ENCODE measurements around the gene CSNK2B.

CSNK2B gene

DNA sequence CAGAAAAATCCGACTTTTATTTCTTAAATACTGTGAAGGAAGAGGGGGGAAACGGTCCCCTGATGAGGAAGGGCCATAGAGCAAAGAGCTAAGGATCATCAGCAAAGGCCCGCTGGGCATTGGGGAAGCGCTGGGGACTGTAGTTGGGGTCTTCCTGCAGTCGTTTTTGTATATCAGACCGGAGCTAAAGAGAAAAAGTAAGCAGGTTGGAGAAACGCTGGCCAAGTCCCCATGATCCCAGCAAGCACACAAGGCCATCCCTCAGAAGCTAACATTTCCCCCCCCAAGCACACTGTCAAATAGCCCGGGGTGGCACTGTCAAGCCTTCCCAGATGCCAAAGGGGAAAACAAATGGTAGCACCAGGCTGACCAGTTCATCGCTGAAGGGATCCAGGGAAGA lies 26.8 kb upstream of the CSNK2B start:
- no peaks in the 10 kb centered on the region for H3K27me3 ChIP-seq (ENCODE audit: control insufficient read depth in 1 of 2, insufficient read depth in 1 of 2, low read length in 2 of 2)
- no peak overlapping the region for H3K27ac ChIP-seq (ENCODE audit: low read length, poor library complexity, severe bottlenecking)
- WGBS = 93% methylated on average over 9 of the region's 9 CpGs
- H3K4ac ChIP-seq (ENCODE audit: low read depth in 1 of 2, low read length in 2 of 2) = no peak overlapping the region
- peak overlapping the region; percentile 62 for H3K9ac ChIP-seq (ENCODE audit: low read length)
- H3K14ac ChIP-seq (ENCODE audit: low read length in 2 of 2) = no peak overlapping the region
- no peak overlapping the region for H2BK120ac ChIP-seq (ENCODE audit: low read depth, low read length)
- H3K36me3 ChIP-seq (ENCODE audit: control insufficient read depth in 1 of 2, insufficient read depth in 2 of 2, low read depth in 1 of 2, low read length in 2 of 2) = peaks cover 87 to 94% of the 10 kb centered on the region in 2 experiments
- H3K79me1 ChIP-seq (replicated peaks; ENCODE audit: low read length, poor library complexity, severe bottlenecking) = peaks cover 23% of the 10 kb centered on the region
- no peak overlapping the region for H3K23ac ChIP-seq (ENCODE audit: low read length in 2 of 2)
- H2BK12ac ChIP-seq (ENCODE audit: low read length in 2 of 2) = no peak overlapping the region
- no peak overlapping the region for H3K18ac ChIP-seq (ENCODE audit: low read depth in 1 of 2, low read length in 2 of 2)
- peaks cover 3% of the 10 kb centered on the region for H3K4me1 ChIP-seq (ENCODE audit: control insufficient read depth, insufficient read depth, low read depth, low read length)
- H2BK15ac ChIP-seq (ENCODE audit: low read depth, poor library complexity, severe bottlenecking) = no peak overlapping the region
- no peaks in the 10 kb centered on the region for H3K9me3 ChIP-seq (ENCODE audit: control insufficient read depth, low read length)
- no peak overlapping the region for H3K4me3 ChIP-seq (ENCODE audit: insufficient read depth in 1 of 2, low read depth in 1 of 2, low read length in 2 of 2)
- H4K91ac ChIP-seq (ENCODE audit: low read length) = no peak overlapping the region
- H4K8ac ChIP-seq (ENCODE audit: low read length) = no peak overlapping the region
- no peak for DNase-seq
- H3K4me2 ChIP-seq (ENCODE audit: low read length, poor library complexity, severe bottlenecking) = no peak overlapping the region
- no peak overlapping the region for H2AK5ac ChIP-seq (ENCODE audit: low read length, severe bottlenecking)
- H2AFZ ChIP-seq (ENCODE audit: low read depth, low read length) = no peak overlapping the region
- no peak overlapping the region for H2BK5ac ChIP-seq (ENCODE audit: low read depth, low read length, poor library complexity, severe bottlenecking)

DNA sequence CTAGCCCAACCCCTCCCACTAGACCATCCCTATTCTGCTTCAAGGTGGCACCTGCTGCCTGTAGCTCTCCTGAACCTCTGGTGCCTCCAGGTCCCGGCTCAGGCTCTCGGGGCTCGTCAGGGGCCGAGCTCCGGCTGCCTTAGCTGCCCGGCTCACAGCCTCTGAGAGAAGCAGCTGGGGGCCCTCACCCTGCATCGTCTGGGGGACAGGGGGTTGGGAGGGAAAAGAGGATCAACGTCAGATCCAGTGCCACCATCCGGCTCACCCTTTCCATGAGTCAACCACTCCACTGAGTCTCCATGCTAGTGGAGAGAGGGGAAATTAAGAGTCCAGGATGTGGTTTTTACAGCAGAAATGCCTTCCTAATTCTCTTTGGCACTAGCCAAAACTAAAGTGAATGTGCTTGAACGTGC lies 26.4 kb upstream of the CSNK2B start:
- 91% methylated on average over 8 of the region's 10 CpGs for whole genome bisulfite sequencing
- H3K27ac ChIP-seq (ENCODE audit: low read length, poor library complexity, severe bottlenecking) = no peak overlapping the region

GRCh38 chr6:31640612-31641011 lies 25.3 kb upstream of the CSNK2B start:
- H3K4me2 ChIP-seq (ENCODE audit: low read length, poor library complexity, severe bottlenecking) = no peak overlapping the region
- no peak overlapping the region for H2BK12ac ChIP-seq (ENCODE audit: low read length in 2 of 2)
- DNase-seq = no peak
- peaks cover 27% of the 10 kb centered on the region for H3K79me1 ChIP-seq (replicated peaks; ENCODE audit: low read length, poor library complexity, severe bottlenecking)
- no peak overlapping the region for H3K4me3 ChIP-seq (ENCODE audit: insufficient read depth in 1 of 2, low read depth in 1 of 2, low read length in 2 of 2)
- no peak overlapping the region for H3K27ac ChIP-seq (ENCODE audit: low read length, poor library complexity, severe bottlenecking)
- H3K23ac ChIP-seq (ENCODE audit: low read length in 2 of 2) = no peak overlapping the region
- peaks cover 85 to 94% of the 10 kb centered on the region in 2 experiments for H3K36me3 ChIP-seq (ENCODE audit: control insufficient read depth in 1 of 2, insufficient read depth in 2 of 2, low read depth in 1 of 2, low read length in 2 of 2)
- H2AFZ ChIP-seq (ENCODE audit: low read depth, low read length) = no peak overlapping the region
- no peak overlapping the region for H2BK15ac ChIP-seq (ENCODE audit: low read depth, poor library complexity, severe bottlenecking)
- no peak overlapping the region for H3K18ac ChIP-seq (ENCODE audit: low read depth in 1 of 2, low read length in 2 of 2)
- H3K9me3 ChIP-seq (ENCODE audit: control insufficient read depth, low read length) = no peaks in the 10 kb centered on the region
- H3K9ac ChIP-seq (ENCODE audit: low read length) = no peak overlapping the region
- WGBS = 93% methylated on average over 3 of the region's 6 CpGs
- H4K8ac ChIP-seq (ENCODE audit: low read length) = no peak overlapping the region
- no peak overlapping the region for H3K14ac ChIP-seq (ENCODE audit: low read length in 2 of 2)
- H2BK120ac ChIP-seq (ENCODE audit: low read depth, low read length) = no peak overlapping the region
- no peaks in the 10 kb centered on the region for H3K27me3 ChIP-seq (ENCODE audit: control insufficient read depth in 1 of 2, insufficient read depth in 1 of 2, low read length in 2 of 2)
- no peak overlapping the region for H4K91ac ChIP-seq (ENCODE audit: low read length)
- no peak overlapping the region for H2AK5ac ChIP-seq (ENCODE audit: low read length, severe bottlenecking)
- no peak overlapping the region for H3K4ac ChIP-seq (ENCODE audit: low read depth in 1 of 2, low read length in 2 of 2)
- peaks cover 3% of the 10 kb centered on the region for H3K4me1 ChIP-seq (ENCODE audit: control insufficient read depth, insufficient read depth, low read depth, low read length)
- H2BK5ac ChIP-seq (ENCODE audit: low read depth, low read length, poor library complexity, severe bottlenecking) = no peak overlapping the region

More for the DNA sequence above, 26.4 kb upstream of the CSNK2B start:
- no peak overlapping the region for H2BK15ac ChIP-seq (ENCODE audit: low read depth, poor library complexity, severe bottlenecking)
- H3K9me3 ChIP-seq (ENCODE audit: control insufficient read depth, low read length) = no peaks in the 10 kb centered on the region
- H4K91ac ChIP-seq (ENCODE audit: low read length) = no peak overlapping the region
- peak; percentile 58 for DNase-seq
- H3K9ac ChIP-seq (ENCODE audit: low read length) = peak overlapping the region; percentile 62
- H3K4me1 ChIP-seq (ENCODE audit: control insufficient read depth, insufficient read depth, low read depth, low read length) = peaks cover 3% of the 10 kb centered on the region
- H2AK5ac ChIP-seq (ENCODE audit: low read length, severe bottlenecking) = no peak overlapping the region
- peaks cover 87 to 94% of the 10 kb centered on the region in 2 experiments for H3K36me3 ChIP-seq (ENCODE audit: control insufficient read depth in 1 of 2, insufficient read depth in 2 of 2, low read depth in 1 of 2, low read length in 2 of 2)
- H3K14ac ChIP-seq (ENCODE audit: low read length in 2 of 2) = no peak overlapping the region
- H3K27me3 ChIP-seq (ENCODE audit: control insufficient read depth in 1 of 2, insufficient read depth in 1 of 2, low read length in 2 of 2) = no peaks in the 10 kb centered on the region
- peaks cover 24% of the 10 kb centered on the region for H3K79me1 ChIP-seq (replicated peaks; ENCODE audit: low read length, poor library complexity, severe bottlenecking)
- H3K4ac ChIP-seq (ENCODE audit: low read depth in 1 of 2, low read length in 2 of 2) = no peak overlapping the region
- H3K18ac ChIP-seq (ENCODE audit: low read depth in 1 of 2, low read length in 2 of 2) = no peak overlapping the region
- no peak overlapping the region for H2BK120ac ChIP-seq (ENCODE audit: low read depth, low read length)
- H3K4me3 ChIP-seq (ENCODE audit: insufficient read depth in 1 of 2, low read depth in 1 of 2, low read length in 2 of 2) = no peak overlapping the region
- no peak overlapping the region for H2BK12ac ChIP-seq (ENCODE audit: low read length in 2 of 2)
- no peak overlapping the region for H3K4me2 ChIP-seq (ENCODE audit: low read length, poor library complexity, severe bottlenecking)
- H2AFZ ChIP-seq (ENCODE audit: low read depth, low read length) = no peak overlapping the region
- H4K8ac ChIP-seq (ENCODE audit: low read length) = no peak overlapping the region
- H3K23ac ChIP-seq (ENCODE audit: low read length in 2 of 2) = no peak overlapping the region
- no peak overlapping the region for H2BK5ac ChIP-seq (ENCODE audit: low read depth, low read length, poor library complexity, severe bottlenecking)

DNA sequence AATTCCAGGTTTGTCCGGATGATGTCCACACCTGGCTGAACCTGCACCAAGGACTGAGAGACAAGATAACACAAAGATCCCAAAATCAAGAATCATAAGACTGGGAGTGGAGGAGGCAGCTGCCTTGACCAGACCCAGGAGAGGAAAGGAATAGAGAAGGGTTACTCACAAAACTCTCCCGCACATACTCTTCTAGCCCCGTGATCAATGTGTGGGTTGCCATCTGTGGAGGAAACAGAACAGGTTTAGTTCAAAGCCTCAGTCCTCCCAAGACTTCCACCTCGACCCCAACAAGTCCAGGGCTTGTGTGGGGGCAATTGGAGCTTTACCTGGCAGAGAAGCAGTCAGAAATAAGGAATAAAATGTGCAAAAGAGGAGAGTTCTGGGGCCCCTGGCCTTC lies 24.5 kb upstream of the CSNK2B start:
- peaks cover 3% of the 10 kb centered on the region for H3K4me1 ChIP-seq (ENCODE audit: control insufficient read depth, insufficient read depth, low read depth, low read length)
- no peak overlapping the region for H3K4ac ChIP-seq (ENCODE audit: low read depth in 1 of 2, low read length in 2 of 2)
- H2BK12ac ChIP-seq (ENCODE audit: low read length in 2 of 2) = no peak overlapping the region
- no peak overlapping the region for H3K14ac ChIP-seq (ENCODE audit: low read length in 2 of 2)
- 92% methylated on average over 2 of the region's 4 CpGs for WGBS
- H2BK15ac ChIP-seq (ENCODE audit: low read depth, poor library complexity, severe bottlenecking) = no peak overlapping the region
- no peak overlapping the region for H3K4me3 ChIP-seq (ENCODE audit: insufficient read depth in 1 of 2, low read depth in 1 of 2, low read length in 2 of 2)
- no peak overlapping the region for H2BK120ac ChIP-seq (ENCODE audit: low read depth, low read length)
- no peak for DNase-seq
- H3K4me2 ChIP-seq (ENCODE audit: low read length, poor library complexity, severe bottlenecking) = no peak overlapping the region
- H2AK5ac ChIP-seq (ENCODE audit: low read length, severe bottlenecking) = no peak overlapping the region
- no peaks in the 10 kb centered on the region for H3K27me3 ChIP-seq (ENCODE audit: control insufficient read depth in 1 of 2, insufficient read depth in 1 of 2, low read length in 2 of 2)
- H4K8ac ChIP-seq (ENCODE audit: low read length) = no peak overlapping the region
- no peak overlapping the region for H3K18ac ChIP-seq (ENCODE audit: low read depth in 1 of 2, low read length in 2 of 2)
- H3K79me1 ChIP-seq (replicated peaks; ENCODE audit: low read length, poor library complexity, severe bottlenecking) = peaks cover 28% of the 10 kb centered on the region
- H3K27ac ChIP-seq (ENCODE audit: low read length, poor library complexity, severe bottlenecking) = no peak overlapping the region
- no peak overlapping the region for H3K23ac ChIP-seq (ENCODE audit: low read length in 2 of 2)
- H2AFZ ChIP-seq (ENCODE audit: low read depth, low read length) = no peak overlapping the region
- H3K9ac ChIP-seq (ENCODE audit: low read length) = no peak overlapping the region
- H3K9me3 ChIP-seq (ENCODE audit: control insufficient read depth, low read length) = no peaks in the 10 kb centered on the region
- H3K36me3 ChIP-seq (ENCODE audit: control insufficient read depth in 1 of 2, insufficient read depth in 2 of 2, low read depth in 1 of 2, low read length in 2 of 2) = peaks cover 84 to 94% of the 10 kb centered on the region in 2 experiments
- H4K91ac ChIP-seq (ENCODE audit: low read length) = no peak overlapping the region
- H2BK5ac ChIP-seq (ENCODE audit: low read depth, low read length, poor library complexity, severe bottlenecking) = no peak overlapping the region

Measured in mesenchymal stem cell (in vitro differentiated cells and primary cell).